Non-pigmented ciliary epithelial cell (primary cell): ENCODE results near the gene ERC2.
A peak's percentile ranks its signal among the peaks of the same experiment; 100 is the strongest.

Experiments
- DNase-seq: peaks from one replicate; pipeline ENCODE4 v3.0.0-alpha.2; 2010; ENCODE audit warnings: low read depth

ERC2 gene

GRCh38 chr3:55923626-55924025 lies 544.6 kb downstream of the ERC2 start:
- DNase-seq: no peak

GRCh38 chr3:55923207-55923606 lies 545.1 kb downstream of the ERC2 start:
- DNase-seq: no peak

DNA sequence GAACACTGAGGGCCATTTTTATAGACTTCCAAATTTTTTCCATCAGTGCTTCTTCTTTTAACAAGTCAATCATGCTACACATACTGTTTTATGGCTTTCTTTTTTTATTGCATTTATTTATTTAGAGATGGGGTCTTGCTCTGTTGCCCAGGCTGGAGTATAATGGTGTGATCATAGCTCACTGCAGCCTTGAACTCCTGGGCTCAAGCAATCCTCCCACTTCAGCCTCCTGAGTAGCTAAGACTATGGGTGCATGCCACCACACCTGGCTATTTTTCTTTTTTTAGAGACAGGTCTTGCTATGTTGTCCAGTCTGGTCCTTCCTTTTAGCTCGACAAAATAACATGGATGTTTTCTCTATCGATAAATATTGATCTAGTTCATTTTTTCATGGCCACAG lies 555.4 kb downstream of the ERC2 start:
- DNase-seq: no peak

- DNase-seq: no peak
These were observed 557.0 kb downstream of the ERC2 start for GRCh38 chr3:55911266-55911665.

- DNase-seq: no peak
These were observed 557.7 kb downstream of the ERC2 start for GRCh38 chr3:55910543-55910942.

DNA sequence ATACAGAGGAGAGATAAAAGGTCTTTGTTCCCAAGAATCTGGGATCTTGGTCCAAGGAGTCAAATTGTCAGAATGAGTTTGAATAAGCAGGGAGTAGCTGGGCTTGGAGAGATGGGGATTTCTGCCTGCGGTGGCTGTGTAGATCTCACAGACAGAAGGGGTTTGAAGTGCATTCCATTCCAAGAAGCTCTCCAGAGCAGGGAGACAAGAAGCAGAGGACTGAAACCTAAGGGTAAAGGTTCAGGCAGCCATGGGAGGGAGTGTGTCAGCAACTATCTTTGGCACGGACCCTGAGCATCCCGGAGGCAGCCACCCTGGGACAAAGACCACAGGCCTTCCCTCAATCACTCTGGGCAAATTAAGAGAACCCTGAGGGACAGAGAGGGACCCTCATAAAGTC lies 558.9 kb downstream of the ERC2 start:
- DNase-seq: no peak

DNA sequence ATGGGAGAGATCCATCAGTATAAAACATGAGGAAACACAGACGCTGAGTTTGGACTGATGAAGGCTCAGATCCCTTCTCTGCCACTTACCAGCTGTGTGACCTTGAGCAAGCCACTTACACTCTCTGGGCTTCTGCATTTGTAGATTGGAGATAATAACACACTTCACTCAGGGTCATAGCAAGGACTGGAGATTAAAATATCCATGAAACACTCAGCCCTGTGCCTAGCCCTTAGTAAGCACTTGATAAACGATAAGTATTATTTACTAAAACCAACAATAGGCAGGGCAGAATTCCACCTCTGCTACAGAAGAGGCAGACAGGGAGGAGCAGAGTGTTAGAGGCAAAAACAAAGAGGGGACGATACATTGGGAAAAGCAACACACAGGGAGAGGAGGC lies 560.7 kb downstream of the ERC2 start:
- DNase-seq: no peak

DNA sequence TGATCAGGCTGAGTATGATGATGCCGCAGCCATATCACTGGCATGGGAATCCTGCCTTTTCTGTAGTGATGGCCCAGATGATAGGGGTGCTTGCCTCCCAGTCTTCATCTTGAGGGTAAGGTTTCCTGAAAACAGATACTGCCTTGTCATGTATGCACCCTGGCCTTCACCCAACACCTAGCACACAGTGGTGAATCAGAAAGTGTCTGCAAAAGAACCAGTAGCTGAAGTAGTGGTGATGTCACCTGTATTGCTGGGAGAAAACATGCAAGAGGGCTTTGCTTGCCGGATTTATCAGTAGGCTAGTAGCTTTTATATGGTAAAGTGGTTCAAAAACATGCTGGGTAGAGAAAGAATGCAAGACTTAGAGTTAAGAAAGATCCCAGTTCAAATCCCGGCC lies 561.4 kb downstream of the ERC2 start:
- DNase-seq: no peak

DNA sequence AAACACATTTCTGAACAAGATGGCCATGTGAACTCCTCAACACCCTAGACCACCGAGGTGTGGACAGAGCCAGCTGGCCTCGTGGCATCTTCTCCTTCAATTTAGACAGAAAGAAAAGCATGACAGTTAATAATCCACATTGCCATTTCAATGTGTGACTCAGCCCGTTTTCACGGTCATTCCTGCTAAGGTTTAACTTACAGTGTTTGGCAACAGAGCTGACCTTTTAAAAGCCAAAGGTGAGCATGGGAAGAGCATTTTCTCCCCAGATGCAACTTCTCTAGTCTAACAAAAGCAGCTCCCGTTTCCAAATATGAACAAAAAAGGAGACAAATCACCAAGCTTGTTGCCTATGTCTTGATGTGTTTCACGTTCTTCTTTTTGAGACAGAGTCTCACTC lies 563.6 kb downstream of the ERC2 start:
- DNase-seq: no peak

- DNase-seq: no peak
These were observed 564.6 kb downstream of the ERC2 start for GRCh38 chr3:55903680-55904079.

DNA sequence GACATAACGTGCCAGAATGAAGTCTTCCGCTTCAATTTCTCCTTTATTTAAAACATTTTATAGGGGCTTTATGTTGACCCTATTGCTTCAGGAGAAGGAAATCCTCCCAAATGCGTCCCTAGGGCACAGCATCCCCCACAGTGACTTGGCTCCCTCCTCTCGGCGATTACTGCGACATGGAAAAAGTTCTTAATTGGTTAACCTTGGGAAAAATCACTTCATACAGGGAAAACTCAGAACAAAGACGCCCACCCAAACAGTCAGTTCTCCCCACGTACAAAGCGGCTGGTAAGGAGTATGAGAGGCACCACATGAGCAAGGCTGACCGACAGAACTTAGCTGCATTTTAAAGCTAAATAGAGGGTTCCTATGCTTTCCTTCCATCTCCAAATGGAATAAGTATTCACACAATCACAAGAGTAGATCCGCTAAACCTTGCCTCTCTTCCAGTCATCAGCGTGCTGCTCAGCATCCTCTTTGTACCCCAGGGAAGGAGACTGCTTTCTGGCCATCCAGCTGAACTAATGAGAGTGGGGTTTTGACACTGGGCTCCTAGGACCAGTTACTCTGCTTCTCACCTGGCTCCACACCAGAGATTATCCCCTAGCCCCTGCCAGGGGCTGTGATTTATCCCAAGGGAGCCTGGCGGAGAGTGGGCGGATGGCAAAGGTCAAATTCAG lies 565.9 kb downstream of the ERC2 start:
- no peak for DNase-seq

GRCh38 chr3:55899887-55900286 lies 568.4 kb downstream of the ERC2 start:
- no peak for DNase-seq

DNA sequence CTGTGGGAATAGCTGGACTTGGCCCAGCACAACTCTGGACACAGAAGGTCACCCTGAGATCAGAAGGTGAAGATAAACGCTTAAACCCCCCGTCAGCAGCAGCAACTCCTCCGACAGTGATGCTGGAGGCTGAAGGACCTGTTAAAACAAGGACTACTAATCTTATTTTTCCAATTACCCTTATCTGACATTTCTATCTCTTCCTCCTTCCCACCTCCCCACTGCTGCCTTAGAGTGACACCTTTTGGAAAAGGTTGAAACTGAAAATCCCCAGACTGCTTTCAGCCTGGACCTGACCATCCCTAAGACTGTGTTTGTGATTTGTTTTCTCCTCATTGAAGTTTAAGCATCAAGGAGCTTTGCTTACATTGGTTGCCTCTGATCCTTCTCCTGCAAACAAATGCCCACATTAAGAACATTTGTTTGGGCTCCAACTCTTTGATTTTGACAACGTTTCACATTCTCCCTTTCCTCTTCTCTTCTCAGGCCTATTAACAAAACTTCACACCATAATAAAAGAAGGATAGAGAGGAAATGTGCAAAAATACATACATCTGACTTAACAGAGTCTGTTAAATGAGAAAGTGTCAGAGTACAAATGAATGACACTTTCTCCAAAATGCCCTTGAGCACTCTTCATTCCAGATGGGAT lies 570.6 kb downstream of the ERC2 start:
- DNase-seq: no peak

DNA sequence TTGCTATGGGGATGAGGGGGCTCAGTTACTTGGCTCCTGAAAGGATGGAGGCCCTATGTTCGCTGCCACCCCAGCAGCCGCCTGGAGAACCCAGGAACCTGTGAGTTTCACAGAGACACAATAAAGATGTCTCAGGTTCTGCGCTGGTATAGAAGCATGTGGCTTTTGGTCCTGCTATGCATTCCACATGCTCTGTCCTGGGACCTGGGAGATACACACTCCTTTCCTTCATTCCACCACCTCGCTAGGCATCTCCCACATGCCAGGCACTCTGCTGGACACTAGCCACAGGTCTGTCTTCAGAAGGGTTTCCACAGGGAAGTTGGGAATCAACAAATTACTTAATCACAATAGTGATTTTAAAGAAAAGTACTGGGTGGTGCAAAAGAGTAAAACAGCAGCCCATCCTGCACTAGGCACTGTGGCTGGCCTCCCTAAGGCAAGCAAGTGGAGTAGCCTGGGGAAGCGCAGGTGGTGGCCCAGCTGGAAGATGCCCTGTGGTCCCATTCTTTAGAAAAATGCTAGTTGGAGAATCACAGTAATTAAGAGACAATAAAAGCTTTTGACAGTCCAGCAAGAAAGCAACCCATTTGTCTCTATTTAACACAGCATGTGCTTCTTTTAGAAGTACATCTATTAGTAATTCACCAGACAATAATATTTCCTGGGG lies 572.2 kb downstream of the ERC2 start:
- DNase-seq: no peak

DNA sequence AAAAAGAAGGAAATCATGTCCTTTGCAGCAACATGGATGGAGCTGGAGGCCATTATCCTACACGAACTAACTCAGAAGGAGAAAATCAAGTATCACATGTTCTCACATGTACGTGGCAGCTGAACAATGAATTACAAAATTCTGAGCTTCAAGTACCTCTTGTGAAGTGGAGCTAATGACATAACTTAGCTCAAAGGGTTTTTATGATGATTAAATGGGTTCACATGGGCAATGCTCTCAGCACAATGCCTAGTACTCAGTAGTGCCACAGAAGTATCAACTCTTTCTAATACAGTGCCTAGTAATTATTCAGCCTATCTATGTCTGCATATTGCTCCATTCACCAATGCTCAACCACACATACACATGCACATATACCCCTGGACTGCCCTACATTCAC lies 573.7 kb downstream of the ERC2 start:
- DNase-seq: no peak

DNA sequence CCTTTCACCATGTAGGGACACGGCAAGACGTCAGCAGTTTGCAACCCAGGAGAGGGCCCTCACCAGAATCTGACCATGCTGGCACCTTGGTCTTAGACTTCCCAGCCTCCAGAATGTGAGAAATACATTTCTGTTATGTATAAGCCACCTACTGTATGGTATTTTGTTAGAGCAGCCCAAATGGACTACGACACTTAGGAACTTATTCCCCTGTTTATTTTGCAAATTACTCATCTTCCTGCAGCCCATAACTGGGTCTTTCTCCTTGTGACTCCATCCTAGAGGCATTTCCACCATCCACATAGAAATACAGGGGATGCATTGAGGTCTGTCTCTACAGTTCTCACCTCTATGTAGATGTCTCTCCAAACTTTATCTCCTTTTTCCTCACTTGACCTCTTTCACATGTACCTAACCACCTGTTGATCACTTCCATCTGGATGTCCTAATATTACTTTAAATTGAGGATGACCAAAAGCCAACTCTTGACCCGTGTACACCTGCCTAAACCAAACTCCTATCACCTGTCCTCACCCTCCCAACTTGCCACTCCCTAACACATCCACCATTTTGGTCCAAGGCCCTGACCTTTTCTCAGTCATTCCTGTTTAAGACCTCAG lies 575.1 kb downstream of the ERC2 start:
- DNase-seq: peak; percentile 52

DNA sequence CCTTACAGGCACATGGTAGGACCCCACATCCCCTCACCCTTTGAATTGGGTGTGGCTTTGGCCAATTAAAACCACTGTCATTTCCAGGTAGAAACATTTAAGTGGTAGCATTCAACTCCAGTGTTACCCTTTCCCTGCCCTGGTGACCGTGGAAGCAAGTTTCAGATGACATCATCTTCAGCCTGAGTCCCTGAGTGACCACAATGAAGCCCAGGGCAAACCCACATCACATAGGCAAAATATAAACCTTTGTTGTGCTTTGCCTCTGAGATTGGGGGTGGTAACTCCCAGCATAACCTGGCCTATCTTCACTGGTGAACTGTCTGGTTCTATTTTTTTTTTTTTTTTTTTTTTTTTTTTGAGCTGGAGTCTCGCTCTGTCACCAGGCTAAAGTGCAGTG lies 577.2 kb downstream of the ERC2 start:
- DNase-seq: no peak

DNA sequence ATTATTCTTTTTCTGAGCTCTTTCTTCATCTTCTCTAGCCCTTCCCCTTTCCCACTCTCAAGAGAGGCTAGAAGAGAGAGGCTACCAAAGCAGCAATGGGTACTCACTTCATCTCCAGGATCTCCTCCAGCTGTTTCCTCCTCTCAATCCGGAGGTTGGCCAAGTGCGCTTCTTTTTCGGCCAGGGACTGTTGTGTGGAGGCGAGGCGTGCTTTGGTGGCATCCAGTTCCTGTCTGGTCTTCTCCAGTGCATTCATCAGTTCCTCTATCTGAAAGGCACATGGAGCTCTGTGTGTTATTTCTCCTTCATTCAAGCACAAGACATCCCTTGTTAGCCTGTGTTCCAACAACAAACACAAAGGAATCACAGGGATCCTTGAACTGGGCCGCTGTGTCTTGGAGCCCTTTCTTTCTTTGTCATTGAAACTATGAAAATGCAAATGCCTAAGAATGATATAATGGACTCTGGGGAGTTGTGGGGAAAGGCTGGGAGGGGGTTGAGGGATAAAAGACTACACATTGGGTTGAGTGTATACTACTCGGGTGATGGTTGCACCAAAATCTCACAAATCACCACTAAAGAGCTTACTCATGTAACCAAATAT lies 579.9 kb downstream of the ERC2 start:
- no peak for DNase-seq

DNA sequence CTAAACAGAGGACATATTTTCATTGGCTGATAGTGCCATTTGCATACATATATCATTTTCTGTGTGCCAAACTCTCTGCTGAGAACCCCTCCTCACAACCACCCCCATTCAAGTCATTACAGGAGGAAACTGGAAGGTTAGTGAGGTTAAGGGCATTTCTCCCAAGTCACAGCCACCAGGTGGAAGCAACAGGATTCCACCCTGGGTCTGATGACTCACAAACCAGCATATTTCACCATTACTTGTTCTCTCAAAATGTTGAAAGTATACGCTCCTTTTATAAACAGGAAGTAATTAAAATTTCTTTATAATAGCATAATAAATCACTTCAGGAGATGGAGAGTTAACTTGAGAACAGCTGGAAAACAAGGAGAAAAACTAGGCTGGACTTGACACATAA lies 582.5 kb downstream of the ERC2 start:
- no peak for DNase-seq

GRCh38 chr3:55884491-55885285 lies 583.6 kb downstream of the ERC2 start:
- DNase-seq: no peak

GRCh38 chr3:55884066-55884465 lies 584.2 kb downstream of the ERC2 start:
- no peak for DNase-seq

DNA sequence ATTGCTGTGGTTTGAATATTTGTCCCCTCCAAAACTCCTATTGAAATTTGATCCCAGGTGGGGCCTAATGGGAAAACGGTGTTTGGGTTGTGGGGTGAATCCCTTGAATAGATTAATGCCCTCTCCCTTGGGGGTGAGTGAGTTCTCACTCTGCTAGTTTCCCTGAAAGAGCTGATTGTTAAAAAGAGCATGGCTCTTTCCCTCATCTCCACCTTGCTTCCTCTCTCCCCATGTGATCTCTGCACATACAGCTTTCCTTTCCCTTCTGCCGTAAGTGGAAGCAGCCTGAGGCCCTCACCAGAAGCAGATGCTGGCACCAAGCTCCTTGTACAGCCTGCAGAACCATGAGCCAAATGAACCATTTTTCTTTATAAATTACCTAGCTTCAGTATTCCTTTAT lies 586.3 kb downstream of the ERC2 start:
- DNase-seq: no peak
